Nephron (organoid): ENCODE measurements around the gene NFIC.
"Not testable (repeated sequence)": the region's sequence is repeated elsewhere in the genome, so short reads cannot be mapped to it uniquely, and the experiment has no call there.

Experiments
- H3K27ac Mint-ChIP-seq, 3 experiments: 2 replicates each; pipeline ENCODE4 v1.8.0; 2020; ENCODE audit warnings: mixed read lengths in 3 of 3, mild to moderate bottlenecking in 2 of 3, moderate library complexity in 1 of 3
- H3K27me3 Mint-ChIP-seq: 2 replicates; pipeline ENCODE4 v1.8.0; 2021; ENCODE audit warnings: low read depth, mild to moderate bottlenecking, moderate library complexity, mixed read lengths
- H3K36me3 Mint-ChIP-seq: 2 replicates; pipeline ENCODE4 v1.8.0; 2020; ENCODE audit warnings: low read depth, mixed read lengths
- H3K4me1 Mint-ChIP-seq: 2 replicates; pipeline ENCODE4 v1.8.0; 2020; ENCODE audit warnings: mixed read lengths
- H3K4me3 Mint-ChIP-seq, 3 experiments: 2 replicates each; pipeline ENCODE4 v1.8.0; 2020; ENCODE audit warnings: mild to moderate bottlenecking in 3 of 3, mixed read lengths in 3 of 3, moderate library complexity in 2 of 3
- H3K9me3 Mint-ChIP-seq: 2 replicates; pipeline ENCODE4 v1.8.0; 2020; ENCODE audit warnings: mixed read lengths
- TF ChIP-seq, protein P1 (sequence below), 3 experiments: fragments of 200-600 bp; sonication (generic); IDR thresholded peaks; one replicate each; pipeline ENCODE4 v1.5.0; 2021; ENCODE audit warnings: antibody characterized with exemption in 3 of 3; ENCODE audit not compliant: unreplicated experiment in 3 of 3

Gene NFIC

DNA sequence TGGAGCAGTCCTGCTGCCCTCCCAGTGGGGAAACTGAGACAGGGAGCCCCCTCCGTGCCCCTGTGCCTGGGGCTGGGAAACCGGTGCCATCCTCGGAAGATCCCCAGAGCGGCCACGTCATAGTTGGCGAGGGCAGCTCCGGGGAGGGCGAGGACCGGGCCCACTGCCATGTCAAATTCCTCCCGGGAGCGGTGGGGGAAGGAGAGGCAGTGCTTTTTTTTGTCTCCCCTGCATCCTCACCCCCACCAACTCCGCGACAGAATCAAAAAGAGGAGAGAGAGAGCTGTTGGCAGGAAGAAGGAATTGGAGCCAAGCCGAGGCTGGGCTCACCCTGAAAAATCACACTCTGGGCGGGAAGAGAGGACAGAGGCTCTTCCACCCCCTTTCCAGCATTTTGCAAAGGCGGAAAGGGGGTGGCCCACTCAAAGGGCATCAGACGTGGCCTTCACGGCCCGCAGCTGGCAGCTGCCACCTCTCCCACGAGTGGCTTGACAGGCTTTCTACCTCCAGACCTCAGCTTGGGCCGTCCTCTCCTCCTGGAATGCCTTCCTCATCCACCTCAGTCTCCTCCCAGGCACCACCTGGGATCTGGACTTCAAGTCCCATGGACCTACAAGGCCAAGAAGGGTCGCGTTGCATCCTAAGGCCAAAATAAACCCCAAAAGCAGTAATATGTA lies 19.6 kb upstream of the NFIC start:
- Mint-ChIP-seq H3K27me3 (peaks cover 23% of the 10 kb centered on the region), H3K27ac (peak overlapping the region in 2 of 3 experiments; percentile 15 to 29), H3K9me3 (no peaks in the 10 kb centered on the region), H3K4me3 (no peak overlapping the region), H3K4me1 (peaks cover 9% of the 10 kb centered on the region), H3K36me3 (no peaks in the 10 kb centered on the region)
- TF ChIP-seq, protein P1, sequence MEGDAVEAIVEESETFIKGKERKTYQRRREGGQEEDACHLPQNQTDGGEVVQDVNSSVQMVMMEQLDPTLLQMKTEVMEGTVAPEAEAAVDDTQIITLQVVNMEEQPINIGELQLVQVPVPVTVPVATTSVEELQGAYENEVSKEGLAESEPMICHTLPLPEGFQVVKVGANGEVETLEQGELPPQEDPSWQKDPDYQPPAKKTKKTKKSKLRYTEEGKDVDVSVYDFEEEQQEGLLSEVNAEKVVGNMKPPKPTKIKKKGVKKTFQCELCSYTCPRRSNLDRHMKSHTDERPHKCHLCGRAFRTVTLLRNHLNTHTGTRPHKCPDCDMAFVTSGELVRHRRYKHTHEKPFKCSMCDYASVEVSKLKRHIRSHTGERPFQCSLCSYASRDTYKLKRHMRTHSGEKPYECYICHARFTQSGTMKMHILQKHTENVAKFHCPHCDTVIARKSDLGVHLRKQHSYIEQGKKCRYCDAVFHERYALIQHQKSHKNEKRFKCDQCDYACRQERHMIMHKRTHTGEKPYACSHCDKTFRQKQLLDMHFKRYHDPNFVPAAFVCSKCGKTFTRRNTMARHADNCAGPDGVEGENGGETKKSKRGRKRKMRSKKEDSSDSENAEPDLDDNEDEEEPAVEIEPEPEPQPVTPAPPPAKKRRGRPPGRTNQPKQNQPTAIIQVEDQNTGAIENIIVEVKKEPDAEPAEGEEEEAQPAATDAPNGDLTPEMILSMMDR (IDR thresholded peaks at IDR 0.05; ENCODE audit: unreplicated experiment in 3 of 3), result no peak

DNA sequence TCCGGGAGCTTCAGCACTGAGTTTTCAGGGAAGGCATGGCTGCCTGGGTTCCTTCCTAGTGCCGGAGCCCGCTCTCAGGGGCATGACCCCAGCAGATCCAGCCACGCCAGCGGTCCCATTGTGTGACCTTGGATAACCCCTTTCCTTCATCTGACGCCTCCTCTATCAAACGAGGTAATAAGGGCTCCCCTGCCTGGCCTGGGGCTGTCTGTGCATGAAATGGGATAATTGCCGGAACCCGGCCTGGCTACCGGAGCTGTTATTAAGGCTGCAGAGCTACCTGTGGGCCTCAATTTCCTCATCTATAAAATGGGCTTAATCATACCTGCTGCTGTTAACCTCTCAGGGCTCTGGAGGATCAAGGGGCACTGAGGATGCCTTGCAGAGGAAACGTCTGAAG lies 18.3 kb upstream of the NFIC start:
- Mint-ChIP-seq H3K27me3 (peaks cover 28% of the 10 kb centered on the region), H3K4me3 (no peak overlapping the region), H3K4me1 (peaks cover 9% of the 10 kb centered on the region), H3K27ac (no peak overlapping the region), H3K36me3 (no peaks in the 10 kb centered on the region), H3K9me3 (no peaks in the 10 kb centered on the region)
- TF ChIP-seq, protein P1 (IDR thresholded peaks at IDR 0.05; ENCODE audit: unreplicated experiment in 3 of 3), result no peak

DNA sequence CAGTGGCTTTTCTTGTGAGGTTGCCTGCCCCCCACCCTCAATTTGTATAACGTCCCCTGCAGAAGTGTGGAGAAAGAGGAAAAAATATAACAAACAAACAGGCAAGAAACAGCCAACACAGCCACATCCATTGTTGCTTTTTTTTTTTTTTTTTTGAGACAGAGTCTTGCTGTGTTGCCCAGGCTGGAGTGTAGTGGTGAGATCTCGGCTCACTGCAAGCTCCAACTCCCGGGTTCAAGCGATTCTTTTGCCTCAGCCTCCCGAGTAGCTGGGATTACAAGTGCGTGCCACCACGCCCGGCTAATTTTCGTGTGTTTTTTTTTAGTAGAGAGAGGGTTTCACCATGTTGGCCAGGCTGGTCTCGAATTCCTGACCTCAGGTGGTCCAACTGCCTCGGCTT lies 17.9 kb upstream of the NFIC start:
- peaks cover 32% of the 10 kb centered on the region for H3K27me3 Mint-ChIP-seq
- not testable (repeated sequence) for H3K27ac Mint-ChIP-seq, H3K4me3 Mint-ChIP-seq, H3K36me3 Mint-ChIP-seq, H3K4me1 Mint-ChIP-seq, H3K9me3 Mint-ChIP-seq

DNA sequence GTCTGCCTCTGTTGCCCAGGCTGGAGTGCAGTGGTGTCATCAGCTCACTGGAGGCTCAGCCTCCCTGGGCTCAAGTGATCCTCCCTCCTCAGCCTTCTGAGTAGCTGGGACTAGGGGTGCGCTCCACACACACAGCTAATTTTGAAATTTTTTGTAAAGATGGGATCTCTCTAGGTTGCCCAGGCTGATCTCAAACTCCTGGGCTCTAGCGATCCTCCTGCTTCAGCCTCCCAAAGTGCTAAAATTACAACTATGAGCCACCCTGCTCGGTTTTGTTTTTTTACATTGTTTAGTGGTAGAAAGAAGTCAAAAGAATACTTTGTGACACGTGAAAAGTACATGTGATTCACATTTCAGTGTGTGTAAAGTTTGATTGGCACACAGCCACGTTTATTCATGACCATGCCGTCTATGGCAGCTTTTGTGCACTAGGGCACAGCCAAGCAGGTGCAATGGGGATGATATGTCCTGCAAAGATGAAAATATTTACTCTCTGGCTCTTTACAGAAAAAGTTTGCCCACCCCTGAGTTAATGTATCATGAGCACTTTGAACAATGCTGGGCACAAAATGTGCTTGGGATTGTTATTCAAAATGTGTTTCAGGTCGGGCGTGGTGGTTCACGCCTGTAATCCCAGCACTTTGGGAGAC lies 16.2 kb upstream of the NFIC start:
- Mint-ChIP-seq H3K9me3 (peaks cover 4% of the 10 kb centered on the region), H3K27me3 (peaks cover 33% of the 10 kb centered on the region), H3K4me3 (no peak overlapping the region), H3K27ac (no peak overlapping the region), H3K36me3 (no peaks in the 10 kb centered on the region), H3K4me1 (peaks cover 9% of the 10 kb centered on the region)
- TF ChIP-seq, protein P1 (IDR thresholded peaks at IDR 0.05; ENCODE audit: unreplicated experiment in 3 of 3), result no peak

DNA sequence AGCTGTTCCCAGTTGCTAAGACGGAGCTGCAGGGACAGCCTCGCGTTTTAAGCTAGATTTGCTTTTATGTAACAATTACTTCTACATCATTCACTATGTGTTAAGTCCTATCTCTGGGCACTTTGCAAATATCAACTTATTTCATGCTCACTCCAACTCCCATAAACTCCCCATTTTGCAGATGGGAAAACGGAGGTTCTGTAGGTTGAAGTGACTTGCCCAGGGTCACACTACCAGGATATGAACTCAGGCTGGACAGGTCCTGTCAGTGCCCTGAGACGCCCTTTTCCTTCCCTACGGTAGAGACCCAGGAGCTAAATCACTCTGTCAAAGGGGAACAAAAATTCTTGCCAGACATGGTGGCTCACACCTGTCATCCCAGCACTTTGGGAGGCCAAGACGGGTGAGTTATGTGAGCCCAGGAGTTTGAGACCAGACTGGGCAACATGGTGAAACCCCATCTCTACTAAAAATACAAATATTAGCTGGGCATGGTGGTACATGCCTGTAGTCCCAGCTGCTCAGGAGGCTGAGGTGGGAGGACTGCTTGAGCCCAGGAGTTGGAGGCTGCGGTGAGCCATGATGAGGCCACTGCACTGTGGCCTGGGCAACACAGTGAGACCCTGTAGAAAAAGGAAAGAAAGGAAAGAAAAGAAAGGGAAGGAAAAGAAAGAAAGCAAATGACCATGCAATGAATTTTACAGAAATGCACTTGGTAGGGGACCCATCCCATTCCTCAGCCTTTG lies 14.5 kb upstream of the NFIC start:
- H3K36me3 Mint-ChIP-seq, result no peaks in the 10 kb centered on the region
- peaks cover 5% of the 10 kb centered on the region for H3K4me1 Mint-ChIP-seq
- no peak overlapping the region for H3K27ac Mint-ChIP-seq
- H3K4me3 Mint-ChIP-seq, result no peak overlapping the region
- H3K9me3 Mint-ChIP-seq, result peaks cover 10% of the 10 kb centered on the region
- H3K27me3 Mint-ChIP-seq, result peaks cover 31% of the 10 kb centered on the region
- TF ChIP-seq, protein P1 (IDR thresholded peaks at IDR 0.05; ENCODE audit: unreplicated experiment in 3 of 3), result no peak

DNA sequence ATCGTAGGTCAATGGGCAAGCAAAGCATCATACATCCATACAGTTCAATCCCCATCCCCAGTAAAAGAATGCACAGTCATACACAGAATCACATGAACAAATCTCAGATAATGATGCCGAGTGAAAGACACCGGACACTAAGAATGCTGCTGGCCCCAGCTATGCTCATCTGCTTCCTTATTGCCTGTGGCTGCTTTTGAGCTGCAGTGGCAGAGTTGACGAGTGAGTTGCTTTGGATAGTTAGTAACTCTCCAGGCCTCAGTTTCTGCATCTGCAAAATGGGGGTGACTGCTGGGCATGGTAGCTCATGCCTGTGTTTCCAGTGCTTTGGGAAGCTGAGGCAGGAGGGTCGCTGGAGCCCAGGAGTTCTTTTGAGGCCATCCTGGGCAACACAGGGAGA lies 12.9 kb upstream of the NFIC start:
- H3K9me3 Mint-ChIP-seq, result peaks cover 10% of the 10 kb centered on the region
- no peak overlapping the region for H3K27ac Mint-ChIP-seq
- H3K4me1 Mint-ChIP-seq, result no peaks in the 10 kb centered on the region
- TF ChIP-seq, protein P1 (IDR thresholded peaks at IDR 0.05; ENCODE audit: unreplicated experiment in 3 of 3), result no peak
- H3K36me3 Mint-ChIP-seq, result no peaks in the 10 kb centered on the region
- H3K27me3 Mint-ChIP-seq, result peaks cover 37% of the 10 kb centered on the region
- H3K4me3 Mint-ChIP-seq, result no peak overlapping the region
